Articular chondrocyte of knee joint (primary cell): ENCODE measurements around the gene SHFL. TPM values are rescaled to one million over a fixed set of nuclear protein-coding genes. Genes with fewer than 3 reads are reported as not detected.

Experiments
- small RNA-seq: library from RNA; depleted of rRNA; stranded (forward); fragments of <200 nt; gene quantifications from one replicate; pipeline ENCODE3, GENCODE V24; 2012
- total RNA-seq: library from RNA; depleted of rRNA; stranded (reverse); fragments of >200 nt; gene quantifications from 2 replicates; pipeline ENCODE4 v1.2.3, GENCODE V29; 2012

The SHFL gene
- total RNA-seq: 22.0 and 24.5 TPM in 2 replicates

GRCh38 chr19:10085641-10086590 lies at the start of gene SHFL:
Gene SHFL (plus strand): TSS chr19:10086317. CDS start chr19:10086428, 111 bp downstream.

GRCh38 chr19:10106100-10106936 lies 20.2 kb downstream of the SHFL start, which contains the start of gene PPAN:
Gene PPAN (plus strand): TSS chr19:10106362. CDS start chr19:10106395, 33 bp downstream.

GRCh38 chr19:10111405-10111811 lies 25.3 kb downstream of the SHFL start, which contains the start of gene P2RY11:
Gene P2RY11 (plus strand): TSS chr19:10111693. CDS start chr19:10111722, 29 bp downstream.

Small RNA genes within 50 kb of the gene (small RNA-seq; reads per million reads assigned to genes)
- gene MIR5589: not detected
- gene SNORD105: 21.6 reads per million, percentile 96 among the genes with 10 or more reads in this experiment
- gene SNORD105B: 236 reads per million, percentile 98 among the genes with 10 or more reads in this experiment

Other genes with a start within 250 kb of the SHFL start
- gene OLFM2, start 149.8 kb upstream of the SHFL start, total RNA-seq: 2.5 and 4.0 TPM in 2 replicates
- gene COL5A3, start 75.8 kb upstream of the SHFL start, total RNA-seq: 17.2 and 21.8 TPM in 2 replicates
- not detected in 2 replicates for gene RDH8, start 72.8 kb upstream of the SHFL start, total RNA-seq
- 0.11 and 0.39 TPM in 2 replicates for gene ANGPTL6, start 16.4 kb downstream of the SHFL start, total RNA-seq
- gene PPAN, start 20.0 kb downstream of the SHFL start, total RNA-seq: 18.2 and 24.6 TPM in 2 replicates
- gene P2RY11, start 25.4 kb downstream of the SHFL start, total RNA-seq: 1.0 and 1.4 TPM in 2 replicates
- 162 and 231 TPM in 2 replicates for gene EIF3G, start 33.6 kb downstream of the SHFL start, total RNA-seq
- gene DNMT1, start 108.6 kb downstream of the SHFL start, total RNA-seq: 43.0 and 48.3 TPM in 2 replicates
- gene S1PR2, start 145.0 kb downstream of the SHFL start, total RNA-seq: 15.5 and 17.2 TPM in 2 replicates
- 25.6 and 30.3 TPM in 2 replicates for gene MRPL4, start 165.9 kb downstream of the SHFL start, total RNA-seq
- 33.3 and 41.0 TPM in 2 replicates for gene ICAM1, start 184.8 kb downstream of the SHFL start, total RNA-seq
- 0.13 and 0.32 TPM in 2 replicates for gene ICAM4, start 200.6 kb downstream of the SHFL start, total RNA-seq
- gene ICAM5, start 203.6 kb downstream of the SHFL start, total RNA-seq: under 0.01 and 0.13 TPM in 2 replicates
- gene ZGLP1, start 223.5 kb downstream of the SHFL start, total RNA-seq: 0.13 and 0.32 TPM in 2 replicates
- 18.4 and 19.8 TPM in 2 replicates for gene FDX2, start 229.7 kb downstream of the SHFL start, total RNA-seq
- gene RAVER1, start 247.2 kb downstream of the SHFL start, total RNA-seq: 7.6 and 10.8 TPM in 2 replicates